ENCODE data around the gene DXO. TPM values are rescaled to one million over a fixed set of nuclear protein-coding genes. Genes with fewer than 3 reads are reported as not detected.

The DXO gene
- total RNA-seq, 1 donor from 2014 or later: 28.1 TPM

DNA sequence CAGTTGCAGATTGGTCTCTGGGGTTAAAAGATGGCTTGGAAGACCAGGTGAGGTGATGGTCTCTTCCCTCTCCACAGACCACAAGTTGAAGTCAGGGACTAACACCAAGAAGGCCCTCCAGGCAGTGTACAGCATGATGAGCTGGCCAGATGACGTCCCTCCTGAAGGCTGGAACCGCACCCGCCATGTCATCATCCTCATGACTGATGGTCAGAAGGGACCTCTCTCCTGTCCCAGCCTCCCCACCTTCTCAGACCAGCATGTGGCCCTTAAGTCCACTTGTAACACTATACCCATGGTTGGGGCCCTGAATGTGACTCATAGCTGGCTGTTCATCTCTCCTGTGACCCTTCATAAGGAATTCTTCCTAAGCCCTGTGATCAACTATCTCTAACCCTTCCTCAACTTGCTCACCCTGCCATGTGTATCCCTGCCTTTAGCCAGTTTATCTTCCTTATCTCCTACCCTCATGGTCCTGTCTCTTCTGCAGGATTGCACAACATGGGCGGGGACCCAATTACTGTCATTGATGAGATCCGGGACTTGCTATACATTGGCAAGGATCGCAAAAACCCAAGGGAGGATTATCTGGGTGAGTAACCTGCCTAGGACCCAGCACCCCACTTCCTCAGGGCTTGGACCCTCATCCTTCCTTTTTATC is 23.1 kb downstream of the DXO start:
- no peak for DNase-seq (ENCODE audit: low read depth)
- no peak overlapping the region for H3K4me3 ChIP-seq (ENCODE audit: low read depth, low read length)
- no peaks in the 10 kb centered on the region for H3K36me3 ChIP-seq (ENCODE audit: control insufficient read depth, insufficient read depth, low read length)
- H3K27me3 ChIP-seq (ENCODE audit: control insufficient read depth, insufficient read depth, low read length): peaks cover 7% of the 10 kb centered on the region
- TF ChIP-seq, protein P1, sequence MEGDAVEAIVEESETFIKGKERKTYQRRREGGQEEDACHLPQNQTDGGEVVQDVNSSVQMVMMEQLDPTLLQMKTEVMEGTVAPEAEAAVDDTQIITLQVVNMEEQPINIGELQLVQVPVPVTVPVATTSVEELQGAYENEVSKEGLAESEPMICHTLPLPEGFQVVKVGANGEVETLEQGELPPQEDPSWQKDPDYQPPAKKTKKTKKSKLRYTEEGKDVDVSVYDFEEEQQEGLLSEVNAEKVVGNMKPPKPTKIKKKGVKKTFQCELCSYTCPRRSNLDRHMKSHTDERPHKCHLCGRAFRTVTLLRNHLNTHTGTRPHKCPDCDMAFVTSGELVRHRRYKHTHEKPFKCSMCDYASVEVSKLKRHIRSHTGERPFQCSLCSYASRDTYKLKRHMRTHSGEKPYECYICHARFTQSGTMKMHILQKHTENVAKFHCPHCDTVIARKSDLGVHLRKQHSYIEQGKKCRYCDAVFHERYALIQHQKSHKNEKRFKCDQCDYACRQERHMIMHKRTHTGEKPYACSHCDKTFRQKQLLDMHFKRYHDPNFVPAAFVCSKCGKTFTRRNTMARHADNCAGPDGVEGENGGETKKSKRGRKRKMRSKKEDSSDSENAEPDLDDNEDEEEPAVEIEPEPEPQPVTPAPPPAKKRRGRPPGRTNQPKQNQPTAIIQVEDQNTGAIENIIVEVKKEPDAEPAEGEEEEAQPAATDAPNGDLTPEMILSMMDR (IDR thresholded peaks at IDR 0.05; ENCODE audit: insufficient read depth, low read length, poor library complexity, severe bottlenecking): no peak

DNA sequence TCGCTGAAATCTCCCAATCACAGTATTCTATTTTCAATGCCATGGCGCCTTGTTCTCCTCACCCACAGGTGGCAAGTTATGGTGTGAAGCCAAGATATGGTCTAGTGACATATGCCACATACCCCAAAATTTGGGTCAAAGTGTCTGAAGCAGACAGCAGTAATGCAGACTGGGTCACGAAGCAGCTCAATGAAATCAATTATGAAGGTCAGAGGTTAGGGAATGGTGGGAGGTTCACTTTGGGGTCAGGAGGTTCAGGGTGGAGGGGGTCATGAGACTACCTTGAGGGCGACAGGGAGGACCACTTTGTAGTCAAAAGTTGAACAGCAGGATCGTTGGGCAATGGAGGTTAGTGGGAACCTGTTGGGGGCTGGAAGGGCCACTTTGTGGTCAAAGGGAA is 23.6 kb downstream of the DXO start:
- no peak for DNase-seq (ENCODE audit: low read depth)
- no peaks in the 10 kb centered on the region for H3K36me3 ChIP-seq (ENCODE audit: control insufficient read depth, insufficient read depth, low read length)
- no peak overlapping the region for H3K4me3 ChIP-seq (ENCODE audit: low read depth, low read length)
- TF ChIP-seq, protein P1 (IDR thresholded peaks at IDR 0.05; ENCODE audit: insufficient read depth, low read length, poor library complexity, severe bottlenecking): no peak
- H3K27me3 ChIP-seq (ENCODE audit: control insufficient read depth, insufficient read depth, low read length): peaks cover 9% of the 10 kb centered on the region

DNA sequence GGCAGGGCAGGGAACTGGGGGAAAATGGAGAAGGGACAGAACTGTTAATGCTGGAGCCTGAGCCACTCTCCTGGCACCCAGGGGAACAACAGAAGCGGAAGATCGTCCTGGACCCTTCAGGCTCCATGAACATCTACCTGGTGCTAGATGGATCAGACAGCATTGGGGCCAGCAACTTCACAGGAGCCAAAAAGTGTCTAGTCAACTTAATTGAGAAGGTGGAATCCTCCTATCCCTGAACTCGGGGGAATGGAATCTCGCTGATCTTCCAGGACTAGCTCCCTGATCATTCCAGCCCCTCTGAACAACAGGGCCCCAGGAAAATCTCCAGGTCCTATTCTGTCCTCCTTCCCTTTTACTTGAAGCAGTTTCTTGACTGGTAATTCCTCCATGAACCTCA is 24.1 kb downstream of the DXO start:
- TF ChIP-seq, protein P1 (IDR thresholded peaks at IDR 0.05; ENCODE audit: insufficient read depth, low read length, poor library complexity, severe bottlenecking): no peak
- no peak overlapping the region for H3K4me3 ChIP-seq (ENCODE audit: low read depth, low read length)
- DNase-seq (ENCODE audit: low read depth): no peak
- peaks cover 10% of the 10 kb centered on the region for H3K27me3 ChIP-seq (ENCODE audit: control insufficient read depth, insufficient read depth, low read length)
- H3K36me3 ChIP-seq (ENCODE audit: control insufficient read depth, insufficient read depth, low read length): no peaks in the 10 kb centered on the region

DNA sequence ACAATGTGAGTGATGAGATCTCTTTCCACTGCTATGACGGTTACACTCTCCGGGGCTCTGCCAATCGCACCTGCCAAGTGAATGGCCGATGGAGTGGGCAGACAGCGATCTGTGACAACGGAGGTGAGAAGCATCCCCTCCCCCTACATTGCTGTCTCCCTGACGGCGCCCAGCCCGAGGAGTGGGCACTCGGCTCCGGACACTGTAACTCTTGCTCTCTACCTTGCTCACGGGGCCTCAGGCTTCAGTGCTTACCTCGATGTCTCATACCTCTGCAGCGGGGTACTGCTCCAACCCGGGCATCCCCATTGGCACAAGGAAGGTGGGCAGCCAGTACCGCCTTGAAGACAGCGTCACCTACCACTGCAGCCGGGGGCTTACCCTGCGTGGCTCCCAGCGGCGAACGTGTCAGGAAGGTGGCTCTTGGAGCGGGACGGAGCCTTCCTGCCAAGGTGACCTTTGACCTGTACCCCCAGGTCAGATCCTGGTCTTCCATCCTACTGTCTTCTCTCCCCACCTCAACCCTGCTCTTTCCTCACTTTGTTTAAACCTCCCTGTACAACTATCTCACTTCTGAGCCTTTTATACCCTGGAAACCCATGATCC is 24.8 kb downstream of the DXO start:
- no peak for DNase-seq (ENCODE audit: low read depth)
- TF ChIP-seq, protein P1 (IDR thresholded peaks at IDR 0.05; ENCODE audit: insufficient read depth, low read length, poor library complexity, severe bottlenecking): no peak
- Histone ChIP-seq H3K36me3 (ENCODE audit: control insufficient read depth, insufficient read depth, low read length) (no peaks in the 10 kb centered on the region), H3K4me3 (ENCODE audit: low read depth, low read length) (no peak overlapping the region), H3K27me3 (ENCODE audit: control insufficient read depth, insufficient read depth, low read length) (peaks cover 14% of the 10 kb centered on the region)

DNA sequence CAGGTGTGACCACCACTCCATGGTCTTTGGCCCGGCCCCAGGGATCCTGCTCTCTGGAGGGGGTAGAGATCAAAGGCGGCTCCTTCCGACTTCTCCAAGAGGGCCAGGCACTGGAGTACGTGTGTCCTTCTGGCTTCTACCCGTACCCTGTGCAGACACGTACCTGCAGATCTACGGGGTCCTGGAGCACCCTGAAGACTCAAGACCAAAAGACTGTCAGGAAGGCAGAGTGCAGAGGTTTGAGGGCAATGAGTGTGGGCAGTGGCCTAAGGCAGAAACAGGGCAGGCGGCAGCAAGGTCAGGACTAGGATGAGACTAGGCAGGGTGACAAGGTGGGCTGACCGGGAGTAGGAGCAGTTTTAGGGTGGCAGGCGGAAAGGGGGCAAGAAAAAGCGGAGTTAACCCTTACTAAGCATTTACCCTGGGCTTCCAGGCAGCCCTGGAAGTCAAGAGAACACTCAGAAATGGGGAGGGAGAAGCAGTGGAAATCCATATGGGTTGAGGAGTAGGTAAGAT is 25.5 kb downstream of the DXO start:
- TF ChIP-seq, protein P1 (IDR thresholded peaks at IDR 0.05; ENCODE audit: insufficient read depth, low read length, poor library complexity, severe bottlenecking): no peak
- Histone ChIP-seq H3K27me3 (ENCODE audit: control insufficient read depth, insufficient read depth, low read length) (peaks cover 14% of the 10 kb centered on the region), H3K36me3 (ENCODE audit: control insufficient read depth, insufficient read depth, low read length) (no peaks in the 10 kb centered on the region), H3K4me3 (ENCODE audit: low read depth, low read length) (no peak overlapping the region)
- no peak for DNase-seq (ENCODE audit: low read depth)
